OCI-LY7 (cell line): ENCODE data around the gene RIT2. TPM values are rescaled to one million over a fixed set of nuclear protein-coding genes. Genes with fewer than 3 reads are reported as not detected.

Experiments
- BruUV-seq: library from RNA; stranded (reverse); fragments of 400-500 nt; replicated peaks from 2 replicates; lab custom pipeline; 2021; lab: Mats Ljungman, UMichigan
- CTCF ChIA-PET: fragments of 300-600 bp; sonication (Branson Sonifier 250); formaldehyde crosslinking; loops from one replicate; lab custom pipeline; 2022; ENCODE audit warnings: antibody characterized with exemption; ENCODE audit not compliant: unreplicated experiment; lab: Charles Lee
- POLR2A ChIA-PET: fragments of 300-600 bp; sonication (Branson Sonifier 250); formaldehyde crosslinking; loops from one replicate; lab custom pipeline; 2022; ENCODE audit warnings: antibody characterized with exemption; lab: Charles Lee
- DNase-seq: peaks from one replicate; pipeline ENCODE4 v3.0.0-alpha.2; 2015; ENCODE audit warnings: low spot score
- H2AFZ ChIP-seq: fragments of 200-600 bp; sonication (generic), shearing (Covaris generic); 2 replicates; pipeline ENCODE4 v1.6.1; 2014; ENCODE audit warnings: mild to moderate bottlenecking, antibody characterized with exemption, low read length, moderate library complexity
- H3K27ac ChIP-seq: fragments of 200-600 bp; sonication (generic); 2 replicates; pipeline ENCODE4 v1.5.1; 2014; ENCODE audit warnings: mixed run types, low read depth, mild to moderate bottlenecking, moderate library complexity, low read length, inconsistent platforms; ENCODE audit not compliant: poor library complexity, severe bottlenecking
- H3K36me3 ChIP-seq: fragments of 200-600 bp; sonication (generic); 2 replicates; pipeline ENCODE4 v1.6.1; 2014; ENCODE audit warnings: mild to moderate bottlenecking, antibody characterized with exemption, low read length, moderate library complexity, mixed read lengths; ENCODE audit not compliant: insufficient read depth
- H3K4me1 ChIP-seq: fragments of 200-600 bp; sonication (generic); 2 replicates; pipeline ENCODE4 v1.5.1; 2014; ENCODE audit warnings: mild to moderate bottlenecking, low read length; ENCODE audit not compliant: insufficient read depth, poor library complexity, severe bottlenecking
- H3K4me2 ChIP-seq: fragments of 200-600 bp; sonication (generic); 2 replicates; pipeline ENCODE4 v1.6.1; 2014; ENCODE audit warnings: mild to moderate bottlenecking, low read length
- H3K4me3 ChIP-seq: fragments of 200-600 bp; sonication (generic); 2 replicates; pipeline ENCODE4 v1.5.1; 2014; ENCODE audit warnings: mild to moderate bottlenecking, low read depth, low read length; ENCODE audit not compliant: poor library complexity, severe bottlenecking
- H3K79me2 ChIP-seq: fragments of 200-600 bp; sonication (generic); 2 replicates; pipeline ENCODE4 v1.6.1; 2016; ENCODE audit warnings: low read depth, mild to moderate bottlenecking, low read length, moderate library complexity, mixed read lengths; ENCODE audit not compliant: insufficient read depth
- H3K9me2 ChIP-seq: fragments of 200-600 bp; sonication (generic); 2 replicates; pipeline ENCODE4 v1.6.1; 2016; ENCODE audit warnings: mild to moderate bottlenecking, low read length, mixed read lengths; ENCODE audit not compliant: insufficient read depth
- H3K9me3 ChIP-seq: fragments of 200-600 bp; sonication (generic); 2 replicates; pipeline ENCODE4 v1.6.1; 2014; ENCODE audit warnings: mild to moderate bottlenecking, mixed run types, low read length, mixed read lengths
- H4K20me1 ChIP-seq: fragments of 200-600 bp; sonication (generic); 2 replicates; pipeline ENCODE4 v1.6.1; 2014; ENCODE audit warnings: mild to moderate bottlenecking, antibody characterized with exemption, low read length, moderate library complexity, mixed read lengths; ENCODE audit not compliant: insufficient read depth
- CTCF ChIP-seq: fragments of 200-600 bp; sonication (generic); conservative IDR thresholded peaks from 2 replicates; pipeline ENCODE4 v1.5.1; 2014; ENCODE audit warnings: mild to moderate bottlenecking, antibody characterized with exemption, low read length, moderate library complexity, mixed read lengths
- EZH2phosphoT487 ChIP-seq: fragments of 200-600 bp; sonication (generic); IDR thresholded peaks from 2 replicates; pipeline ENCODE4 v1.6.1; 2018; ENCODE audit warnings: low read depth, borderline replicate concordance, mild to moderate bottlenecking, mixed run types, antibody characterized with exemption, low read length, moderate library complexity, mixed read lengths
- intact Hi-C: fragments of 100-400 bp; cut with micrococcal nuclease; formaldehyde crosslinking; loops from one replicate; pipeline ENCODE4 v1.10.0; 2022; ENCODE audit not compliant: unreplicated experiment
- total RNA-seq, 2 experiments: library from RNA; depleted of rRNA in 1 of 2; stranded (reverse); fragments of >200 nt in 1 of 2; shearing (Covaris generic) in 1 of 2; gene quantifications; 2 replicates each; pipeline ENCODE4 v1.2.3, GENCODE V29; 2014 to 2022

Gene RIT2
- total RNA-seq, 2 experiments from 2014 or later: not detected

- Histone ChIP-seq H4K20me1 (no peaks in the 10 kb centered on the region), H3K9me3 (no peaks in the 10 kb centered on the region), H3K9me2 (no peaks in the 10 kb centered on the region), H3K4me2 (no peak overlapping the region), H3K4me1 (no peaks in the 10 kb centered on the region), H3K4me3 (no peak overlapping the region), H3K27ac (no peak overlapping the region), H3K79me2 (no peaks in the 10 kb centered on the region), H3K36me3 (no peaks in the 10 kb centered on the region), H2AFZ (no peak overlapping the region)
- no peak for DNase-seq
- CTCF ChIA-PET: no interaction called here
- BruUV-seq: no TSS peak
- POLR2A ChIA-PET: no interaction called here
- TF ChIP-seq EZH2phosphoT487: no peak
- no peak for TF ChIP-seq CTCF
- intact Hi-C loops: no loop called here
These were observed 159.2 kb downstream of the RIT2 start for GRCh38 chr18:42956287-42956686.

- DNase-seq: no peak
- Histone ChIP-seq H3K9me2 (no peaks in the 10 kb centered on the region), H3K36me3 (no peaks in the 10 kb centered on the region), H3K4me2 (no peak overlapping the region), H3K4me1 (no peaks in the 10 kb centered on the region), H3K27ac (no peak overlapping the region), H3K9me3 (no peaks in the 10 kb centered on the region), H4K20me1 (no peaks in the 10 kb centered on the region), H3K79me2 (no peaks in the 10 kb centered on the region), H3K4me3 (no peak overlapping the region), H2AFZ (no peak overlapping the region)
- intact Hi-C loops: no loop called here
- ChIA-PET POLR2A (interaction anchor here (0.7 to 1.0 kb wide), 2 partner anchors 11 to 97 kb away, joined by 4 read pairs; no protein-coding TSS in a partner anchor), CTCF (no interaction called here)
- TF ChIP-seq EZH2phosphoT487 (no peak), CTCF (no peak)
- no TSS peak for BruUV-seq
These were observed 160.6 kb downstream of the RIT2 start for GRCh38 chr18:42954887-42955286.

GRCh38 chr18:42953306-42953705 lies 162.2 kb downstream of the RIT2 start:
- no TSS peak for BruUV-seq
- no peak overlapping the region for H3K4me3 ChIP-seq
- no peak for DNase-seq
- no peaks in the 10 kb centered on the region for H3K79me2 ChIP-seq
- ChIA-PET CTCF (no interaction called here), POLR2A (no interaction called here)
- intact Hi-C loops: no loop called here
- H3K36me3 ChIP-seq: no peaks in the 10 kb centered on the region
- H2AFZ ChIP-seq: no peak overlapping the region
- H3K27ac ChIP-seq: no peak overlapping the region
- no peak overlapping the region for H3K4me2 ChIP-seq
- H4K20me1 ChIP-seq: no peaks in the 10 kb centered on the region
- no peaks in the 10 kb centered on the region for H3K4me1 ChIP-seq
- H3K9me2 ChIP-seq: no peaks in the 10 kb centered on the region
- H3K9me3 ChIP-seq: no peaks in the 10 kb centered on the region
- TF ChIP-seq EZH2phosphoT487 (no peak), CTCF (no peak)
